ENCODE data around the gene KRT80.

The KRT80 gene

DNA sequence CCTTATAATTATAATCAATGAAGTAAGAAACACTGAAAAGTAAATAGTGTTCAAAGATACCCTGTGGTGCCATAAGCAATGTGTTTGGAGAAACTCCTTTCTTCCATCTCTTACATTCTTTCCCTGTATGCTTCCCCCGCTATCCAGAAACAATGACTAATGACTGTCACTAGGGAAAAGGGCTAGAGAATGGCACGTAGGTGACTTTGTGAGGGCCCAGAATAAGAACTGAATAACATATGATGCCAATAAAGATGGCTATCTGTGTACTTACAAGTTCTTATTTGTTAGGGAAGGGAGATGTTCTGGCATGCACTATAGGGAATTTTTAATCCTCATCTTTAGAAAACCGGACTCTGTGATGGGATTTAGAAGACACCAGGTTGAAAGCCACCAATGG lies 36.6 kb upstream of the KRT80 start:
- DNase-seq = no peak

DNA sequence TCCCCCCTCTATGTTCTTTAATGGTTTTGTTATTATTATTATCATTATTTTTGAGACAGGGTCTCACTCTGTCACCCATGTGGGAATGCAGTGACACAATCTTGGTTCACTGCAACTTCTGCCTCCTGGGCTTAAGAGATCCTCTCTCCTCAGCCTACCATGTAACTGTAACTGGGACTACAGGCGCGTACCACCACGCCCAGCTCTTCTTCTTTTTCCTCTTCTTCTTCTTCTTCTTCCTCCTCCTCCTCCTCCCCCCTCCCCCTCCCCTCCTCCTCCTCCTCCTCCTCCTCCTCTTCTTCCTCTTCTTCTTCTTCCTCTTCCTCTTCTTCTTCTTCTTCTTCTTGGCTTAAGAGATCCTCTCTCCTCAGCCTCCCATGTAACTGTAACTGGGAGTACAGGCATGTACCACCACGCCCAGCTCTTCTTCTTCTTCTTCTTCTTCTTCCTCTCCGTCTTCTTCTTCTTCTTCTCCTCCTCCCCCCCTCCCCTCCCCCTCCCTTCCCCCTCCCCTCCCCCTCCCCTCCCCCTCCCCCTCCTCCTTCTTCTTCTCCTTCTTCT lies 35.9 kb upstream of the KRT80 start:
- no peak for DNase-seq

DNA sequence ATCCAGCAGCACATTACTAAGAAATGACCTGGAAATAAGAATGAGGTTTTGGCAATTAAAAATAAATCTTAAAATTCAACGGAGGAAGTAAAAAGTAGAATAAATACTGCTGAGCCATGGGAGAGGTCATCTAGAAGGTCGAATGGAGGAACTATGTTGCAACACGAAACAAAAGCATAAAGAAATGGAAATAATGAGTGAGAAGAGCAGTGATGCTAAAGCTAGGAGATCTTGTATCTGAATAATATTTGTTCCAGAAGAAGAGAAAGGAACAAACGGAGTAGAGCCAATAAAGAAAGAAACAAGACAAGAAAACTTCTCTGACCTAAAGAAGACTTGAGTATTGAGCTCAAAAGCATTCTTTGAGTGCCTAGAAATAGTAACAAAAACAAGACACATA lies 34.6 kb upstream of the KRT80 start:
- no peak for DNase-seq

DNA sequence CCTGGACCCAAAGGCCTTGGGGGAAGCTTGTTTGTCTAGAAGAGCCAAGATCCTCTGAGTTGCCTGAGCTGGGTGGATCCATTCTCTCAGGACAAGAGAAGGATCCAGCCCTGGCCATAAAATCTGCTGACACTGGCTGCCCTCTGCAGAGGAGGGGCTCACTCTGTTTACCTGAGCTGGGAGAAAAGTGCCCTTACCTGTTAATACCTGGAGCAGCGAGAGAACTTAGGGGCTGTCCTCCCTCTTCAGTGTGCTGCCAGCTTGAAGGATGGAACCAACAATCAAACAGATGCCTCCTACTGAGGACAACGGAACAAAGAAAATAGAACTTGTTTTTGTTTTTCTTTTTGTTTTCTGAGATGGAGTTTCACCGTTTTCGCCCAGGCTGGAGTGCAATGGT lies 33.9 kb upstream of the KRT80 start:
- DNase-seq = no peak

DNA sequence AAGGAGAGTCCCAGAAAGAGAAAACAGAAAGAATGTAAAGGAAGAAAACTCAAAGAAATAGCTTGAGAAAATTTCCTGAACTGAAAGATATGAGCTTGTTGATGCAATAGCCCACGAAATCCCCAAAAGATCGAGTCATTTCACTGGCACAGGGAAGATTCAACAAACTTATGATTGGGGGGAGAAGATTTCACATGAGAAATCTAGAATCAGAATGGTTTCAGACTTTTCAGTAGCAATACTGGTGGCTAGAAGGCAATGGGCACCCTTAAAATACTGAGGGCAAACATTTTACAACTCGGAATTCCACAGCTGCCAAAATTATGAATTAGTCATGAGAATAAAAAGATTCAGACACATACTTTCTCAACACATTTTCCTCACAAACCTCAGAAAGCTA lies 32.3 kb upstream of the KRT80 start:
- no peak for DNase-seq

DNA sequence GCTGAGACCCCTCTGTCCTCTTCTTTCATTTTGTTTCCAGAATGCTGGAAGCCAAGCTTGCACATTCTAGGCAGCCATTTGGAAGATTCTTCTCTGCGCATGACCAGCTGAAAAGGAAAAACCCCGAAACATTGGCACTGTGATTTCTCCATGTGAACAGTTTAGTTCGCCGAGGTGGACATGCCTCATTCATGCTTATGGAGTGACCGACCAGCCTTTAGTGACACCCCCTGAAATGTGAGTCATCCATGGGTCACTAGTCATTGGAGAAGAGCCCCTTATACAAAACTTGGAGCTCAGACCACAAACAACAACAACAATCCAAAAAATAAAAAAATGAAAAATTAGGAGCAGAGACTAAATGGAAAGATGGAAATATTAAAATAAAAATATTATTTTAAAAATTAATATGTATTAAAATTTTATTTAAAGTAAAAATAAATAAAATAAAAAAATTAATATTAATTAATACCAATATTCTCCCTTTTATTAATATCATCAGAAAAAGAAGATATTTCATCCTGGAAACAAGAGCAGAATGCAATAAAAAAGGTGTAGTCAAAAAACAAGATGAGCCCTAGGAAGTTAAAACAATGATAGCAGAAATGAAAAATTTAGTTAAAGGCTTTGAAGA lies 31.7 kb upstream of the KRT80 start:
- DNase-seq = no peak

DNA sequence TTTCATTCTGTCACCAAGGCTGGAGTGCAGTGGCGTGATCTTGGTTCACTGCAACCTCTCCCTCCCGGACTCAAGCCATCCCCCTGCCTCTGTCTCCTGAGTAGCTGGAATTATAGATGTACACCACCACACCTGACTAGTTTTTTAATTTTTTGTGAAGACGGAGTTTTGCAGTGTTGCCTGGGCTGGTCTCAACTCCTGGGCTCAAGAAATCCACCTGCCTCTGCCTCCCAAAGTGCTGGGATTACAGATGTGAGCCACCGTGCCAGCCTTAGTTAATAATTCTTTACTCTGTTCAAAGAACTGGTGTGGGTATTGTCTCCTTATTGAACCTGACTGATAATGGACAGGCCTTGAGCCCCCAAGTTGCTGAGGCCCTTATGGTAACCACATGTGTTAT lies 30.9 kb upstream of the KRT80 start:
- DNase-seq = no peak

DNA sequence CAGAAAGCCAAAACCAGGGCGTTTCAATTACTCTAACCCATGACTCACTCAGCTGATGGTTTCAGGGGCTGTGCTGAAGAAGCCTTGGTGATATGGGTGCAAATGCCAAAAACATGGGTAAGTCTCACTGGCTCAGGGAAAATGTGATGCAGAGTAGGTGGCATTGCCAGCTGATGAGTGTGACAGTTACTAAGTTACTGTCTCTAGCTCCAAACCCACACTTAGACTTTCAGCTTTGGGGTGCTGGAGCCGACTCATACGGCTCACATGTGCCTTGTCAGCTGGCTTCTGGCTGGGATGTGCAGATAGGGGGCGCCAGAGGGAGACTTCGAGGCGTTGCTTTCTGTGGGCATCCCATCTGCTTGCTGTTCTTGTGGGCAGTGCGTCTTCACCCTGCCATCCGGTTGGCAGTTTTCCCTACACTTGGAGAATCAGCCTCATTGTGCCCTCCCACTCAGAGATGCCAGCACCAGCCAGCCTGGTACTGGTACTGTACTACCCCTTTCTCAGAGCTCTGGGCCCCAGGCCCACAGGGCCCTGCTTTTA lies 30.2 kb upstream of the KRT80 start:
- DNase-seq = no peak

DNA sequence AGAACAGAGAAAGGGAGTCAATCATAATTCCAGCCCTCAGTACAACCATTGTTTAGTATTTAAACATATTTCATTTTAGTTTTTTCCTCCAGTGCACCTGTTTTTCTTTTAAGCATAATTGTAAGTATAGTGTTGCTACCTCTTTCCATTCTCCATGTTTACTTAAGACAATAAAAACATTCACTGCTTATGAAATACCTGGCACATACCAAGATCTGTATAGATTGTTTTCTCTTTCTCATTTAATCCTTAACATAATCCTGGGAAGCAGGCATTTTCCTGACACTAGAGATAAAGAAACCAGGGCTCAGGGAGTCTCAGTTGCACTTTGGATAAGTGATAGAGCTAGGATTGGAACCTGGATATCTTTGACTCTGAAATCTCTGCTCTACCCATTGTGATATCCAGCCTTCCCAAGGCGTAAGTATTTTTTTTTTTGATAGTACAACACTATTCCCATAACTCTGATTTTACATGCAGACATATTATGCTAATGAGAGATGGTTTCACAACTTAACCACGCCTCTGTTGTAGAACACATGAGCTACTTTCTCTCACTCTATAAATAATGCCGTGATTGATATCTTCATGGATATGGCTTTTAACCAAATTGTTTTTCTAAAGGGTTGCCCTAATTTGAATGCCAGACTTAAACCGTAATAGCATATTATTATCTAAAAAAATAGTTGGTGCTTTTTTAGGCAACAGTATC lies 29.4 kb upstream of the KRT80 start:
- DNase-seq = no peak

DNA sequence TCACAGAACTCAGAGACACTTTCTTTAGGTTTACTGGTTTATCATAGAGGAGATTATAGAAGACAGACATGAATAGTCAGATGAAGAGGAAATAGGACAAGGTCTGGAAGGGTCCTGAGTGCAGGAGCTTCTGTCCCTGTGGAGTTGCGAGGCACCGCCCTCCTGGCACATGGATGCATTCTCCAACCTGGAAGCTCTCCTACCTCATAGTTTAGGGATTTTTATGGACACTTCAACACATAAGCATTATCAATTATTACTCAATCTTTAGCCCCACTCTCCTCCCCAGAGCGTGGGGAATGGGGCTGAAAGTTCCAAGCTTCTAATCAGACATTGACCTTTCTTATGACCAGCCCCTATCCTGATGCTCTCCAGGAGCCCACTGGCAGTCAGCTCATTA lies 28.7 kb upstream of the KRT80 start:
- no peak for DNase-seq

DNA sequence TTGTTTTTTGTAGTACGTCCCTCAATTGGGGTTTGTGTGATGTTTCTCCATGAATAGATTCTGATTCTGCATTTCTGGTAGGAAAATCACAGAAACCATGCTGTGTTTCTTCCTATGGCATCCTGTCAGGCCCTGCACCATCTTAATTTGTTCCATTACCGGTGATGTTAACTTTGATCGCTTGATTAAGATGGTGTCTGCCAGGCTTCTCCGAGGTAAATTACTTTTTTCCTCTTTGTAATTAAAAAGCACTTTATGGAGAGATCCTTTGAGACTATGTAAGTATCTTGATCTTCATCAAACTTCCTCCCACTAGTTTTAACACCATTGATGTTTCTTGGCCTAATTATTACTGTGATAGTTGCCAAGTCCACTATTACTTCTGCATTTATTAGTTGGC lies 26.2 kb upstream of the KRT80 start:
- no peak for DNase-seq

DNA sequence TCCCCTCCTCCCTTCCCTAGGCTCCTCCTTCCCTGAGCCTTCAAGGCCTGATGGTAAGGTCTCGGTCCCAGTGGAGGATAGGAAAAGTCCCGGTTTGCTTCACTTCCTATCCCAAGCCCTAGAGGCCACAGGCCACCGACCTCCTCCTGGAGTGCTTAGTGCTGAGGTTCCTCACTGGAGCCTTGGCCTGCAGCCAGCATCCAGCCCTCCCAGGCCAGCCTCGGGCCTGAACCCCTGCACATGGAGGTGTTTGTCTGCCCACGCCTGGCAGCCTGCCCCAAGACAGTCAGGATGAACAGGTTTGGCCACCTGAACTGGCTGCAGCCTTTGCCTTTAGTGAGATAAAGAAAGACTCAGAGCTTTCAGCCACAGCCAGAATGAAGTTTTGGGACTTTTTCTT lies 25.4 kb upstream of the KRT80 start:
- DNase-seq = no peak

DNA sequence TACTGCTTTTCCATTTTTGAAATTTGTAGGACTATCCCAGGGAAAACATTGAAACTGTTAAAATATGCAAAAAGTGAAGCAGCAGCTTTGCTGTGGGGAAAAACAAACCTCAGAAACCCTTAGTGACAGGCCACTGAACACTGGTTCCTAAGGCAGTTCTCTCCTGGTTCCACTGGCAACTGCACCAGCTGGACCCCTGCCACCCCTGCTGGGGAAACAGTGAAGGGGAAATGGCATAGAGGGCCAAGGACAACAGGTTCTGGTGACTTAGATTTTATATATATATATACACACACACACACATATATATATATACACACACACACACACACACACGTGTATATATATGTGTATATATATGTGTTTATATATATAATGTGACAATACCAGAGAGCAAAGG lies 25.0 kb upstream of the KRT80 start:
- no peak for DNase-seq

DNA sequence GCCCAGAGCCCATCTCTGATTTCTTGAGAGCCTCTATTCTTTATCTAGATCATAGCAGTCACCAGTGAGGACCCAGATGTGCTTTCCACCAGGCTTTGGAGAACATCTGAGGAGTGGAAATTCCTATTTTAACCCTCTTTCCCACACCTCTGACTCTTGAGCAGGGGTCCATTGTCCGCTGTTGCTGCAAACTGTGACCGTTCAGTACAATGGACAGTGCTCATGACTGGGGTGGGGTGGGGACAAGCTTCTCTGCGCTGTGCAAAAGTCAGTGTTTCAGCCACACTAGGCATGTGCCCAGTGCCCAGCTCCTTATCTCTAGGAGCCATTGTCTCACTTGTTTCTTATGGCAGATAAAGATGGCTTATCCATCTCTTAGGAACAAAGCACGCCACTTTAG lies 24.3 kb upstream of the KRT80 start:
- DNase-seq = no peak

DNA sequence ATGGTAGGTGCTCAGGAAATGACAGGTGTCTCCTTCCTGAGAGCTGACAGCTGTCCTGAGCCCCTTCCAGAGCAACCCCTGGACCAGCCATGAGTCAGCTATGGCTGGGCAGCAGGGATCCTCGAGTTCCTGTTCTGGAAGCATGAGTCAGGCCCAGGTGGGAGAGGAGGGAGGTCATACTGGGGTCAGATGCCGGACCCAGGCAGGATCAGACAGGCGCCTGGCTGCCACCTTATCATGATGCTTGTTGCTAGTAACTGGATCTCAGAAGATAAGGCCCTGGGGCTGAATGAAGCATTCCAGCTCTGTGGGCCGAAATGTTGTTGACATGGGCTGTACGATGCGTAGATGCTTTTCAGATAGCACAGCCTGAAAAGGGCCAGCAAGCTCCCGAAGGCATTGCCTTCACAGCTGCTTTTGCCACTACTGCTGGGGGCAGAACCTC lies 23.8 kb upstream of the KRT80 start:
- no peak for DNase-seq

DNA sequence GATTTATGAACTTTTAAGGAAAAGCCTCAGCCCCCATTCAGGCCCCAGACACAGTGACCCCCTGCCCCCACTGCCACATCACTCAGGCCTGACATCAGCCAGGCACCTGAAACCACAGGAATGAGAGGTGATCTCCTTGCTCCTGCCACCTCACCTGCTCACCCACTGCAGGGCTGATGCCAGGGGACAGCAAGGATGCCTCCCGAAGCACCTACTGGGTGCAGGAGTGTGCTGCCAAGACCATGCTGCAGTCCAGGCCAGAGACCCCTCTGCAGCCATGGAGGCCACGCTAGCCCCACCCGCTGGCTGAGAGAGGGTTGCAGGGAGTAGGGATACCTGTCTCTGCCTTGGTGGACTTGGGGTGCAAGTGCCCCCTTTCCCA lies 22.6 kb upstream of the KRT80 start:
- no peak for DNase-seq

DNA sequence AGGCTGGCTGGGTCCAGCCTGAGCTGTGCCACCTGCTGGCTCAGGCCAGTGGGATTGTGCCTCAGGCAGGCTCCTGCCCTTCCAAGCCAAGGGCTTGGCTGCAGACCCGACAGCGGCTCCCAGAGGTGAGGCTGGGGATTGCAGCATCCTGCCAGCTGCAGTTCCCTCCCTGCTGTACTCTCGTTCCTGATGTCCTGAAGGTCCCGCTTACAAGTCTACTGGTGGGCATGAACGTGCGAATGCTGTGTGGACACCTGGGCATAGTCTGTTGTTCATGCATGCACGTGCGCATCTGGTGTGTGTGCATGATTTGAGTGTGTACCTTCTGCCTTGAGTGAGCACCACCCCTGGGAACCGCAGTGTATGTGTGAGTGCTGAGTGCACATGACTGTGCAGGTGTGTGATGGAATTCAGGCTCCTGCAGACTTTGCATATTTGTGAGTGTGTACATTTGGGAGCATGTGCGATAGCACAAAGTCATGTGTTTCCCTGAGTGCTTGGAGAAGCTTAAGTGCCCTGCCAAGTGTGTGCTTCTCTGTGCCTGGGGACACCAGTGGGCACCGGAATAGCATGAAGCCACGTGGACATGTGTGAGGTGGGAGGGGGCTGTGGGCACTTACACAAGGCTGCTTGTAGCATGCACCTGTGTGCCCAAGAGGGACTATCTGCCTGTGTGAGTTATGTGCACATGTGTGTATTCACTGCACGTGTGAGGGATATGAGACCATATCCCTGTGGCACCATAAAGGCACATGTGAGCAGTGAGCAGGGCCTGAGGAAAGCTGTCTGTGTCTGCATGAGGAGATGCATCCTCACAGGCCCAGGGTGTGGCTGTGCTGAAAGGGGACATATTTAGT lies 22.0 kb upstream of the KRT80 start:
- DNase-seq = no peak

DNA sequence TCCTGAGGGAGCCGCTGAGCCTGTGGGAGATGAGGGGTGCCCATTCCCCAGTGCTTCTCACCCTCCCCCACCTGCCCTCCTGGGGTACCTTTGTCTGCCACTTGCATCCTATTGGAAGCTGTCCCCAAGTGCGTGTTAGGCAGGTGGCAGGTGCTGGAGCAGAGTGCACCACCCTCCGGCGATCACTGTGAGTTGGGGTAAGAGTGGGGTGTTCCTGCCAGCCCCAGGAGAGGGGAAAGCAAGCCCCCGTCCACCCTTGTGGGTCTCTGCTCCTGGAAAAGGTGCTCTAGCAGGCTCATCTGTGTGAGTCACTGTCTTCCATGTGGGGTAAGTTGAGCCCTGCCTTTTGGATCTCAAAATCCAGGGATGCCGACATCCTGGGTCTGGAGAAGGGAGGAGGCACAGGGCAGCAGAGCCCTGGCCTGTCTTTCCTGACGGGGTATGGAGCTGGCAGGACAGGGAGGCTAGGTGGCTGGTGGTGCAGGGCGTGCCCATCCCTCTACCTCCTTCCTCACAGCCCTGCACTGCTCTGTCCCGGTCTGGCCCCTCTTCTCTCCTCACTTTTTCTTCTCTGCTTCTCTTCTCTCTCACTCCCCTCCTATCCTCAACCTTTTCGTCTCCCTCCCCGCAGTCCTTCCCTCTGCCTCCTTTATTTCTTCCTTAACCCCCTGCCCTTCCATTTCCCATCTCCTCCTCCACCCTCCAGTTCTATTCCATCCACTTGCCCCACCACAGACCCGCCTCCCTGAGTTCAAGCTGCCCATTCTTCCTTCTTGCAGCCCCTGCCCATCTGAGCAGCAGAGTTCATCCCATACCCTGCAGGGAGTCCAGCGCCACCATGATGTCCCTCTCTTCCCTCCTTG lies 21.1 kb upstream of the KRT80 start:
- DNase-seq = no peak

DNA sequence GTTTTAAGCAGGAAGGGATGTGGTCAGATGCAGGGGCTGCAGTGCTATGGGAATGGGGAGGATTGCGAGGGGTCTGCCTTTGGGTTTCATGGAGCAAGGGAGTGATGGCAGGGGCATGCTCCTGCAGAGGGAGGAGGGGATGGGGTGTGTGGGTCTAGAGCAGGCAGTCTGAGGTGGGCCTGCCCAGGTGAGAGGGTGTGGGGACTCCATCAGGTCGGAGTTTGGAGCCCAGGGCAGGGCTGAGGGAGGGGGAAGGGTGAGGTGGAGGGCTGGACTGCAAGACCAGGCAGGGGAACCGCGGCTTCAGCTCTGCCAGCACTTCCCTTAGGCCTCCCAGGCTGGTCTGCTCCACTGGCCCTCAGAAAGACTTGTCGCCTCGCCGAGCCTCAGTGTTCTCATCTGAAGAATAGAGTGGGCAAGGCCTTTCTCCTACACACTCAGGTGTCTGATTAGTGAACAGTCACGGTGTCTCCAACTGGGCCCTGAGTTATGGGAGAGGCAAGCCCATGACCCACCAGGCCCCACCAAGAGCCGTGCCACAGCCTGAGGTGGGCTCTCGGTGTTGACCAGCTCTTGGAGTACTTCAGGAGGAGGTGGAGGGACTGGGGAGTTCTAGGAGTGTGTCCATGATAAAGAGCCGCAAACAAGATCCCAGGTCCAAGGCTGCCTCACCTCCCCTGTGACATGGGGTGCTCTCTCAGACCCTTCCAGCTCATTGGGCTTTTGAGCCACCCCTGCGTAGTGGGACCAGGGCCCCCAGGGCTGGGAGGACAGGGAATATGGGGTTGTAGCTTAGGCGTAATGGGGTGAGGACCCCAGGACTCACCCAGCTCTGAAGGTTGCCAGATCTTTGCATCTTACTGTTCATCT lies 20.1 kb upstream of the KRT80 start:
- DNase-seq = no peak

DNA sequence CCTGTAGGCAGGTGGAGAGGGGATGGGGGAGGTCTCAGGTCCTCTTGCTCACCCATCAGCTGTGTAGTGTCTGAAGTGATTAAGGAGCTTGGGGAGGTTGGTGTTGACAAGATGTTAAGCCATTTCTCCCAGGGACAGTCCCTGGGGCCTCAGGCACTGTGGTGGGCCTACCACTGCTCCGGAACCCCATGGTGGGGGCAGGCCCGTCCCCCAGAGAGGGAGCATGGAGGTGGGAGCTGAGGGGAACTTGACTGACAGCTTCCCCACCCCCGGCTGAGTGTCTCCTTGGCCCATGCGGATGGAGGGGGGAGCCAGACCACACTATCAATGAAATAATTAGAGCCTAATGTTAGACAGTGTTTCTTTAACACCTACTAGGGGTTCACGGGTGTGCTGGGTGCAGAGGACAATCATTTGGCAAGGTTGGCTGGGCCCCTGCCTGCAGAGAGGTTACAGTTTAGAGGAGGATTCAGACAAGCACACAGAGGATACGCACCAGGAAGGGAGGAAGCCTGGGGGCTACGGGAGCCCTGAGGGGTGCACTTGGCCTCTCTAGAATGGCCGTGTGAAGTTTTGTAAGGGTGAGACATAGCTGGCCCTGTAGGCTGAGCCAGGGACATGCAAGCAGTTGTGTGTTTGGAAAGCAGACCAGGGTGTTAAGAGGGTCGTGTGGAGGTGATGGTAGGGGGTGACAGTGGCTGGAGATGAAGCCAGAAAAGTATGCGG lies 19.3 kb upstream of the KRT80 start:
- DNase-seq = no peak

All from SIG-M5 (cell line).